GM23338 (cell line): ENCODE data around the gene BACE2. TPM values are rescaled to one million over a fixed set of nuclear protein-coding genes. Genes with fewer than 3 reads are reported as not detected.
A peak's percentile ranks its signal among the peaks of the same experiment; 100 is the strongest.

Experiments
- ATAC-seq: fragments of 200-7000 bp; cut with Tn5 transposase; 3 replicates; pipeline ENCODE4 v1.9.1; 2020
- DNase-seq: peaks from one replicate; pipeline ENCODE4 v3.0.0-alpha.2; 2015; ENCODE audit warnings: low spot score
- H2AFZ ChIP-seq: fragments of 200-600 bp; sonication (generic); 2 replicates; pipeline ENCODE4 v1.8.0; 2016; ENCODE audit warnings: antibody characterized with exemption, mild to moderate bottlenecking, moderate library complexity
- H3F3A ChIP-seq: fragments of 200-600 bp; sonication (generic); replicated peaks from 2 replicates; pipeline ENCODE4 v1.8.0; 2017; ENCODE audit warnings: antibody characterized with exemption, mixed run types, low read depth
- H3K27ac ChIP-seq: fragments of 200-600 bp; sonication (generic); 2 replicates; pipeline ENCODE4 v1.6.1; 2016; ENCODE audit warnings: low read depth
- H3K27me3 ChIP-seq: fragments of 200-600 bp; sonication (generic); 2 replicates; pipeline ENCODE4 v1.8.0; 2016; ENCODE audit warnings: mild to moderate bottlenecking, mixed run types, moderate library complexity; ENCODE audit not compliant: insufficient read depth
- H3K36me3 ChIP-seq: fragments of 200-600 bp; sonication (generic); 2 replicates; pipeline ENCODE4 v1.8.0; 2016; ENCODE audit warnings: mild to moderate bottlenecking; ENCODE audit not compliant: insufficient read depth
- H3K4me1 ChIP-seq: fragments of 200-600 bp; sonication (generic); 2 replicates; pipeline ENCODE4 v1.8.0; 2016; ENCODE audit warnings: mild to moderate bottlenecking, moderate library complexity; ENCODE audit not compliant: insufficient read depth
- H3K4me2 ChIP-seq: fragments of 200-600 bp; sonication (generic); 2 replicates; pipeline ENCODE4 v1.7.1; 2017; ENCODE audit warnings: mixed run types
- H3K4me3 ChIP-seq: fragments of 200-600 bp; sonication (generic); 2 replicates; pipeline ENCODE4 v1.6.1; 2016; ENCODE audit warnings: mixed run types
- H3K79me2 ChIP-seq: fragments of 200-600 bp; sonication (generic); replicated peaks from 2 replicates; pipeline ENCODE4 v1.8.0; 2017; ENCODE audit warnings: mild to moderate bottlenecking; ENCODE audit not compliant: insufficient read depth
- H3K9me2 ChIP-seq: fragments of 200-600 bp; sonication (generic); 2 replicates; pipeline ENCODE4 v1.8.0; 2017; ENCODE audit not compliant: insufficient read depth
- H4K20me1 ChIP-seq: fragments of 200-600 bp; sonication (generic); replicated peaks from 2 replicates; pipeline ENCODE4 v1.8.0; 2017; ENCODE audit warnings: mild to moderate bottlenecking; ENCODE audit not compliant: insufficient read depth
- H3K27ac Mint-ChIP-seq: 2 replicates; pipeline ENCODE4 v1.8.0; 2020; ENCODE audit warnings: inconsistent platforms, mild to moderate bottlenecking, moderate library complexity, mixed read lengths
- H3K27me3 Mint-ChIP-seq: 3 replicates; pipeline ENCODE4 v1.8.0; 2022; ENCODE audit warnings: low read depth, mild to moderate bottlenecking, moderate library complexity, mixed read lengths, inconsistent platforms; ENCODE audit not compliant: insufficient read depth, poor library complexity
- H3K36me3 Mint-ChIP-seq: 3 replicates; pipeline ENCODE4 v1.8.0; 2021; ENCODE audit warnings: low read depth, mild to moderate bottlenecking, inconsistent platforms, moderate library complexity, mixed read lengths
- H3K4me1 Mint-ChIP-seq: 3 replicates; pipeline ENCODE4 v1.8.0; 2020; ENCODE audit warnings: mild to moderate bottlenecking, inconsistent platforms, mixed read lengths
- H3K4me3 Mint-ChIP-seq: 3 replicates; pipeline ENCODE4 v1.8.0; 2021; ENCODE audit warnings: moderate library complexity, mild to moderate bottlenecking, inconsistent platforms, mixed read lengths
- H3K9me3 Mint-ChIP-seq: 3 replicates; pipeline ENCODE4 v1.8.0; 2020; ENCODE audit warnings: moderate library complexity, mild to moderate bottlenecking, inconsistent platforms, mixed read lengths
- CREB1 ChIP-seq: fragments of 250-450 bp; sonication (Bioruptor Pico); IDR thresholded peaks from 2 replicates; pipeline ENCODE4 v1.5.0; 2020; ENCODE audit warnings: low read depth, mild to moderate bottlenecking, moderate library complexity
- EZH2 ChIP-seq: fragments of 200-600 bp; sonication (generic); IDR thresholded peaks from one replicate; pipeline ENCODE4 v1.8.0; 2017; ENCODE audit warnings: antibody characterized with exemption, mild to moderate bottlenecking, low read depth; ENCODE audit not compliant: unreplicated experiment
- JUNB ChIP-seq: IDR thresholded peaks from one replicate; pipeline ENCODE4 v1.6.1; 2016; ENCODE audit warnings: antibody characterized with exemption; ENCODE audit not compliant: unreplicated experiment
- ZNF114 ChIP-seq: fragments of 250-450 bp; sonication (Bioruptor Pico); IDR thresholded peaks from 2 replicates; pipeline ENCODE4 v1.5.0; 2020; ENCODE audit warnings: mild to moderate bottlenecking, moderate library complexity
- ZNF331 ChIP-seq: fragments of 250-450 bp; sonication (Bioruptor Pico); IDR thresholded peaks from 2 replicates; pipeline ENCODE4 v1.5.0; 2020; ENCODE audit warnings: low read depth, mild to moderate bottlenecking, moderate library complexity
- polyA plus RNA-seq: library from polyadenylated mRNA; unstranded; fragments of >200 nt; fragmentation: Nextera tagmentation; extraction: Ambion mirVana; gene quantifications from 2 replicates; pipeline ENCODE4 v1.2.1, GENCODE V29; 2016
- total RNA-seq: library from RNA; depleted of rRNA; stranded (reverse); fragments of >200 nt; shearing (Covaris generic); gene quantifications from 2 replicates; pipeline ENCODE4 v1.2.3, GENCODE V29; 2014
- TF ChIP-seq, protein P1 (sequence below): IDR thresholded peaks from one replicate; pipeline ENCODE4 v1.6.1; 2018; ENCODE audit warnings: antibody characterized with exemption; ENCODE audit not compliant: unreplicated experiment
- TF ChIP-seq, protein P2 (sequence below): IDR thresholded peaks from 2 replicates; pipeline ENCODE4 v1.6.1; 2016; ENCODE audit warnings: antibody characterized with exemption
- TF ChIP-seq, protein P3 (sequence below): fragments of 250-450 bp; sonication (Bioruptor Pico); IDR thresholded peaks from 2 replicates; pipeline ENCODE4 v1.5.0; 2020; ENCODE audit warnings: mild to moderate bottlenecking, moderate library complexity

Gene BACE2
- total and polyA plus RNA-seq, 2 experiments from 2014 or later = 3.5 to 6.8 TPM

- Histone ChIP-seq H3K4me3 (no peak overlapping the region), H3K9me2 (0 out of 2 replicates have a peak, but pooled peaks cover 5% of the 10 kb centered on the region), H3F3A (no peaks in the 10 kb centered on the region), H4K20me1 (no peaks in the 10 kb centered on the region), H3K27ac (no peak overlapping the region), H3K79me2 (no peaks in the 10 kb centered on the region), H3K4me1 (peaks cover 12% of the 10 kb centered on the region), H3K4me2 (no peak overlapping the region), H3K27me3 (no peaks in the 10 kb centered on the region), H2AFZ (no peak overlapping the region), H3K36me3 (peaks cover 2% of the 10 kb centered on the region; the same call in 1 of the 2 replicates)
- DNase-seq (peak; percentile 61), ATAC-seq (peak; percentile 55)
- H3K9me3 Mint-ChIP-seq = peaks cover 23% of the 10 kb centered on the region
- TF ChIP-seq CREB1 (CRISPR knock-in tag) (no peak), EZH2 (no peak), JUNB (no peak), ZNF114 (CRISPR knock-in tag) (no peak), ZNF331 (CRISPR knock-in tag) (no peak)
- TF ChIP-seq, protein P1, sequence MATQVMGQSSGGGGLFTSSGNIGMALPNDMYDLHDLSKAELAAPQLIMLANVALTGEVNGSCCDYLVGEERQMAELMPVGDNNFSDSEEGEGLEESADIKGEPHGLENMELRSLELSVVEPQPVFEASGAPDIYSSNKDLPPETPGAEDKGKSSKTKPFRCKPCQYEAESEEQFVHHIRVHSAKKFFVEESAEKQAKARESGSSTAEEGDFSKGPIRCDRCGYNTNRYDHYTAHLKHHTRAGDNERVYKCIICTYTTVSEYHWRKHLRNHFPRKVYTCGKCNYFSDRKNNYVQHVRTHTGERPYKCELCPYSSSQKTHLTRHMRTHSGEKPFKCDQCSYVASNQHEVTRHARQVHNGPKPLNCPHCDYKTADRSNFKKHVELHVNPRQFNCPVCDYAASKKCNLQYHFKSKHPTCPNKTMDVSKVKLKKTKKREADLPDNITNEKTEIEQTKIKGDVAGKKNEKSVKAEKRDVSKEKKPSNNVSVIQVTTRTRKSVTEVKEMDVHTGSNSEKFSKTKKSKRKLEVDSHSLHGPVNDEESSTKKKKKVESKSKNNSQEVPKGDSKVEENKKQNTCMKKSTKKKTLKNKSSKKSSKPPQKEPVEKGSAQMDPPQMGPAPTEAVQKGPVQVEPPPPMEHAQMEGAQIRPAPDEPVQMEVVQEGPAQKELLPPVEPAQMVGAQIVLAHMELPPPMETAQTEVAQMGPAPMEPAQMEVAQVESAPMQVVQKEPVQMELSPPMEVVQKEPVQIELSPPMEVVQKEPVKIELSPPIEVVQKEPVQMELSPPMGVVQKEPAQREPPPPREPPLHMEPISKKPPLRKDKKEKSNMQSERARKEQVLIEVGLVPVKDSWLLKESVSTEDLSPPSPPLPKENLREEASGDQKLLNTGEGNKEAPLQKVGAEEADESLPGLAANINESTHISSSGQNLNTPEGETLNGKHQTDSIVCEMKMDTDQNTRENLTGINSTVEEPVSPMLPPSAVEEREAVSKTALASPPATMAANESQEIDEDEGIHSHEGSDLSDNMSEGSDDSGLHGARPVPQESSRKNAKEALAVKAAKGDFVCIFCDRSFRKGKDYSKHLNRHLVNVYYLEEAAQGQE = no peak
- TF ChIP-seq, protein P2, sequence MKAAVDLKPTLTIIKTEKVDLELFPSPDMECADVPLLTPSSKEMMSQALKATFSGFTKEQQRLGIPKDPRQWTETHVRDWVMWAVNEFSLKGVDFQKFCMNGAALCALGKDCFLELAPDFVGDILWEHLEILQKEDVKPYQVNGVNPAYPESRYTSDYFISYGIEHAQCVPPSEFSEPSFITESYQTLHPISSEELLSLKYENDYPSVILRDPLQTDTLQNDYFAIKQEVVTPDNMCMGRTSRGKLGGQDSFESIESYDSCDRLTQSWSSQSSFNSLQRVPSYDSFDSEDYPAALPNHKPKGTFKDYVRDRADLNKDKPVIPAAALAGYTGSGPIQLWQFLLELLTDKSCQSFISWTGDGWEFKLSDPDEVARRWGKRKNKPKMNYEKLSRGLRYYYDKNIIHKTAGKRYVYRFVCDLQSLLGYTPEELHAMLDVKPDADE = no peak
- TF ChIP-seq, protein P3, sequence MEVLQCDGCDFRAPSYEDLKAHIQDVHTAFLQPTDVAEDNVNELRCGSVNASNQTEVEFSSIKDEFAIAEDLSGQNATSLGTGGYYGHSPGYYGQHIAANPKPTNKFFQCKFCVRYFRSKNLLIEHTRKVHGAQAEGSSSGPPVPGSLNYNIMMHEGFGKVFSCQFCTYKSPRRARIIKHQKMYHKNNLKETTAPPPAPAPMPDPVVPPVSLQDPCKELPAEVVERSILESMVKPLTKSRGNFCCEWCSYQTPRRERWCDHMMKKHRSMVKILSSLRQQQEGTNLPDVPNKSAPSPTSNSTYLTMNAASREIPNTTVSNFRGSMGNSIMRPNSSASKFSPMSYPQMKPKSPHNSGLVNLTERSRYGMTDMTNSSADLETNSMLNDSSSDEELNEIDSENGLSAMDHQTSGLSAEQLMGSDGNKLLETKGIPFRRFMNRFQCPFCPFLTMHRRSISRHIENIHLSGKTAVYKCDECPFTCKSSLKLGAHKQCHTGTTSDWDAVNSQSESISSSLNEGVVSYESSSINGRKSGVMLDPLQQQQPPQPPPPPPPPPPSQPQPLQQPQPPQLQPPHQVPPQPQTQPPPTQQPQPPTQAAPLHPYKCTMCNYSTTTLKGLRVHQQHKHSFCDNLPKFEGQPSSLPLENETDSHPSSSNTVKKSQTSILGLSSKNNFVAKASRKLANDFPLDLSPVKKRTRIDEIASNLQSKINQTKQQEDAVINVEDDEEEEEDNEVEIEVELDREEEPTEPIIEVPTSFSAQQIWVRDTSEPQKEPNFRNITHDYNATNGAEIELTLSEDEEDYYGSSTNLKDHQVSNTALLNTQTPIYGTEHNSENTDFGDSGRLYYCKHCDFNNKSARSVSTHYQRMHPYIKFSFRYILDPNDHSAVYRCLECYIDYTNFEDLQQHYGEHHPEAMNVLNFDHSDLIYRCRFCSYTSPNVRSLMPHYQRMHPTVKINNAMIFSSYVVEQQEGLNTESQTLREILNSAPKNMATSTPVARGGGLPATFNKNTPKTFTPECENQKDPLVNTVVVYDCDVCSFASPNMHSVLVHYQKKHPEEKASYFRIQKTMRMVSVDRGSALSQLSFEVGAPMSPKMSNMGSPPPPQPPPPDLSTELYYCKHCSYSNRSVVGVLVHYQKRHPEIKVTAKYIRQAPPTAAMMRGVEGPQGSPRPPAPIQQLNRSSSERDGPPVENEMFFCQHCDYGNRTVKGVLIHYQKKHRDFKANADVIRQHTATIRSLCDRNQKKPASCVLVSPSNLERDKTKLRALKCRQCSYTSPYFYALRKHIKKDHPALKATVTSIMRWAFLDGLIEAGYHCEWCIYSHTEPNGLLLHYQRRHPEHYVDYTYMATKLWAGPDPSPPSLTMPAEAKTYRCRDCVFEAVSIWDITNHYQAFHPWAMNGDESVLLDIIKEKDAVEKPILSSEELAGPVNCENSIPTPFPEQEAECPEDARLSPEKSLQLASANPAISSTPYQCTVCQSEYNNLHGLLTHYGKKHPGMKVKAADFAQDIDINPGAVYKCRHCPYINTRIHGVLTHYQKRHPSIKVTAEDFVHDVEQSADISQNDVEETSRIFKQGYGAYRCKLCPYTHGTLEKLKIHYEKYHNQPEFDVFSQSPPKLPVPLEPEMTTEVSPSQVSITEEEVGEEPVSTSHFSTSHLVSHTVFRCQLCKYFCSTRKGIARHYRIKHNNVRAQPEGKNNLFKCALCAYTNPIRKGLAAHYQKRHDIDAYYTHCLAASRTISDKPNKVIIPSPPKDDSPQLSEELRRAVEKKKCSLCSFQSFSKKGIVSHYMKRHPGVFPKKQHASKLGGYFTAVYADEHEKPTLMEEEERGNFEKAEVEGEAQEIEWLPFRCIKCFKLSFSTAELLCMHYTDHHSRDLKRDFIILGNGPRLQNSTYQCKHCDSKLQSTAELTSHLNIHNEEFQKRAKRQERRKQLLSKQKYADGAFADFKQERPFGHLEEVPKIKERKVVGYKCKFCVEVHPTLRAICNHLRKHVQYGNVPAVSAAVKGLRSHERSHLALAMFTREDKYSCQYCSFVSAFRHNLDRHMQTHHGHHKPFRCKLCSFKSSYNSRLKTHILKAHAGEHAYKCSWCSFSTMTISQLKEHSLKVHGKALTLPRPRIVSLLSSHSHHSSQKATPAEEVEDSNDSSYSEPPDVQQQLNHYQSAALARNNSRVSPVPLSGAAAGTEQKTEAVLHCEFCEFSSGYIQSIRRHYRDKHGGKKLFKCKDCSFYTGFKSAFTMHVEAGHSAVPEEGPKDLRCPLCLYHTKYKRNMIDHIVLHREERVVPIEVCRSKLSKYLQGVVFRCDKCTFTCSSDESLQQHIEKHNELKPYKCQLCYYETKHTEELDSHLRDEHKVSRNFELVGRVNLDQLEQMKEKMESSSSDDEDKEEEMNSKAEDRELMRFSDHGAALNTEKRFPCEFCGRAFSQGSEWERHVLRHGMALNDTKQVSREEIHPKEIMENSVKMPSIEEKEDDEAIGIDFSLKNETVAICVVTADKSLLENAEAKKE = no peak
- H3K4me1 Mint-ChIP-seq = peaks cover 9% of the 10 kb centered on the region
- H3K4me3 Mint-ChIP-seq = no peak overlapping the region
- no peak overlapping the region for H3K27ac Mint-ChIP-seq
- H3K36me3 Mint-ChIP-seq = peaks cover 4% of the 10 kb centered on the region; the same call in 1 of the 3 replicates
- H3K27me3 Mint-ChIP-seq = peaks cover 5% of the 10 kb centered on the region
These were observed 19.0 kb downstream of the BACE2 start for GRCh38 chr21:41186755-41187536.
